NOMO-1 treated with dmso at 0.1 percent for 144 hours (cell line): ENCODE data around the gene CAMSAP1.

ENCODE experiments used
- DNase-seq: peaks from one replicate; lab custom pipeline; 2025; ENCODE audit not compliant: unreplicated experiment; lab: John Stamatoyannopoulos, UW

Gene CAMSAP1

DNA sequence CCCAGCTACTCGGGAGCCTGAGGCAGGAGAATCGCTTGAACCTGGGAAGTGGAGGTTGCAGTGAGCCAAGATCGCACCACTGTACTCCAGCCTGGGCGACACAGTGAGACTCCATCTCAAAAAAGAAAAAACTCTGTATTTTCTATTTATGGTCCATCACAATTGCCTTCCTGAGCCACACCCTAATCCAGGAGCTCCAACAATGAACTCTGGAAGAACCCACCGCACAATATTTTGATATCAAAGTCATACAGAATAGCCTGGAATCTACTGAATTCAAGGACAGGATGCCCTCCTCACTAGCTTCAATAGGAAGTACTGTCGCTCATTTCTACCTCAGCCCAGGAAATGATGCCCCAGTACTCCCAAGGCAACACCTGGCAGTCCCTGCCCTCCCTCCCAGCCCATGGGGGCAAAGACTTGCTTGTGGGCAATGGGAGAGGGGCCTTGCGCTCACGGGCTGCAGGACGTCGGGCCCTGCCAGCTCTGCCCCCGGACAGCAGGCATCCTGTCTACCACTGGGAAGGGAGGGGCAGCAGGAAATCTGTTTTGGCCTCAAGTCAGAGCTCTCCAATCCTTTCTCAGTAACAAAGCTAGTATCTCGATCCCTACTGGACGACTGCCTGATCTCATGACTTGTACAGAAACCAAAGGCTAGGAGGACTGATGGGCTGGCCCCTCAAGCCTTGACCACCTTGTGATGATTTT, 34.1 kb upstream of the CAMSAP1 start:
- DNase-seq = no peak

DNA sequence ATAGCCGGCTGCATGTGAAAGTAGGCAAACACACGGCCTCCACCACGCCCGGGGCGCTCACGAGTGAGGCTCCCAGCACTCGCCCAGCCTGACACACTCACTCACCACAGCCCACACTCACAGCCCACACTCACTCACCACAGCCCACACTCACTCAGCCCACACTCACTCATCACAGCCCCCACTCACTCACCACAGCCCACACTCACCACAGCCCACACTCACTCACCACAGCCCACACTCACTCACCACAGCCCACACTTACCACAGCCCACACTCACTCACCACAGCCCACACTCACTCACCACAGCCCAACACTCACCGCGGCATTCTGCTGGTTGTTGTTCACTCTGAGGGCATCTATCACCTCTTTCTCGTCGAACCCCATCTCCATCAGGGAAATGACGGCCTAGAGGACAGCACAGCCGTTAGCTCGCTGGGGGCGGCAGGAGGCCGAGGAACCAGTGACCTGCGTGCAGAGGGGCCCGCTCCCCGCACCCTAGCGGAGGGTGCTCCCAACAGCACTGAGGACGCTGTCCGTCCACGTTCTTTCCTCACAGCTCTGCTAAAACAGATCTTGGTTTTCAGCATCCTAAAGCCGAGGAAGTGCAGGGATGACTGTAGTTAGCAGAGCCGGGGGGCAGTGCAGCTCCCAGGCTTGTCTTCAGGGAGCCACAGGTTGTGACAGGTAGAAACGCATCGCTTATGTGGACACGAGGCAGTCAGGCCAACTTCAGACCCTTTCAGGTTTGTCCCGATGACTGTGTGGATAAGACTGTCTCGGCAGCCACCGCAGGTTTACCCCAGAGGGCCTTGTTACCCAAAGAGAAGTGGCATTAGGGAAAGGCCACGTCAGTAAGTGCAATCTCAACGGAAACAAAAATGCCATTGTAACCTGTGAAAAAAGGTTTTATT, 32.3 kb upstream of the CAMSAP1 start:
- no peak for DNase-seq

DNA sequence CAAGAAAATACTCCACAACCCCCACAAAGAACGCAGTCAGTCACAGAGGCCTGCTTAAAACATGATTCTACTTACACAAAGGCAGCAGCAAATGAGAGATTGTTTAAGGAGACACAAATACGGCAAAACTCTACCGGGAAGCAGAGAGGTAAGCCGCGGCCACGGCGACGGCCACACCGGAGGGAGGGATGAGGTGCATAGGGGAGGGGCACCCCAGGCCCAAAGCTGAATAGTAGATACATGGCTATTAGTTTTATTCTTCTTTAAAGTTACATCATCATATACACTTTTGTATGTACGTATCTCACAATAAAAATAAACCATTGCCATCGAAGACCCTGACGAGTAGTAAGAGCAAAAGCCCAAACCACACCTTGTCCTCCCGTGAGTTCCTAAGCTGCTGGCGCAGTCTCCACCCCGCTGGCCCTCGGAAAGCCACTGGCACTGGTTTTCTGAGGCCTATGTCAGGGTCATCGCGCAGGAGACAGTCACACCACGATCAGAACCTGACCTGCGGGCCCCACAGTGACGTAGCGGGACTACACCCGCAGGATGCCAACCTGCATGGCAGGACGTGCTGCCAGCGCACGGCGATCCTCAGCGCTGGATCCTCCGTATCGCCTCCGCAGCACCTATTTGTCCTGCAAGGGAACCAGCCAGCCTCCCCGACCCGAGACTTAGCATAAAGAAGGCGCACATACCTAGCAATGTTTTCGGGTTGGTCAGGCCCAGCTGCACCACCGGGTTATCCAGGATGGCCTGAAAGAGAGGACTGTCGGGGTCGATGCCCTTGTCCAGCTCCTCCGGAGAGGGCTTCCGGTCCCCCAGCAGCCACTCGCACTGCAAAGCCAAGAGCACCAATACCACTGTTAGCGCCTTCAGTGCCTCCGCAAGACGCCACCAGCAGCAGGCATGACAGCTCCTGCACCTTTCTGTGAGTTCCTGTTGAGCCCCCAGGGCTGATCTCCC, 30.5 kb upstream of the CAMSAP1 start:
- no peak for DNase-seq

DNA sequence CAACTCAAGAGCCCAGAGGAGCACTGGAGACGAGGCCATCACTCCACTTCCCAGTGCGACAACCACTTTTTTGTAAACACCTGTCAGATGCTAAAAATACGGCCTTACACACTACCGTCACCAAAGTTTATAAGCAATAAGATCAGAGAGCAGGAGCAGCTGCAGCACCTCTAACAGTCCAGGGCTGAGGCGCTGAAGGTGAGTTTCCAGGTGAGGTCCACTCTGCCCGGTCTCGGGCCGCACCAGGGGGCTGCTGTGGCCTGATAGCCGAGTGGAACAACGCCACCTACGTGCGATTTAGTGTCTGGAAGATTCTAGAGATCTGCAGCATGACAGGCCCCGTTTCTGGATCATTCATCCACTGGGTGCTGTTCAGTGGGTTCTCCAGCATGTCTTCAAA, 25.8 kb upstream of the CAMSAP1 start:
- DNase-seq = no peak

DNA sequence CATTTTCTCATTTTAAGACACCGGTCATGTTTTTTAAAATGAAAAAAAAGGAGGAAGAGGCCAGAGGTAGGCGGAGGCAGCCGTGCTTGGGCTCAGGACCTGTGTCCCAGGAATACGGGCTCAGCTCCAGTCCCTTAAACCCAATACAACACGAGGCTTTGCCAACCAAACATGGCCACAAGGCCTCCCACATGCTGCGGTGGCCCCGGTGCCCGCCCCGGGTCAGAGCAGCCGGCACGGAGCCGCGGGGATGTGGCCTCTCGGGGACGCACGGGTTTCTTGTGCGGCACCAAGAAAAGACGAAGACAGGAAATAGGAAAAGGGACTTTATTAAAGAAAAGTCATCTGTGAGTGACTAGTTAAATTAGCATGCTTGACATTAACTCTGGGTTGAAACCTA, 25.3 kb upstream of the CAMSAP1 start:
- DNase-seq = no peak

DNA sequence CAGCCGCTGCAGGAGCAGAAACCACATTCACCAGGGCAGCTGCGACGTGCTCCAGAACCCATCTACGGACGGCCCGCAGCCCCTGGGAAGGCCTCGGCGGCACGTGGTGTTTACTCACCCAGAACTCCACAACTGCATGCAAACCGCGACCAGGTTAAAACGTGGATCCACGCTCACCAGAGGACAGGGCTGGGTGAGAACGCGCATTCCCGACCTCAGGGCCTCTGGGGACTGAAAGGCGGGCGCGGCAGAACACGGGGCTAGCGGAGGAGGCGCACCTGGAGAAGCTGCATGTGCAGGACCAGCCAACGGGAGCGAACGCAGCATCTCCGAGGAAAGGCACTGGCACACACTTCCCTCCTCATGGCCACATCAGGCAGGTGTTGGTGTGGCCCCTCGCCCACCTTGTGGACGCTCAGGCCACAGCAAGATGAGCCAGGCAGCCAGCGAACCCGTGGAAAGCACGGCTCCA, 24.0 kb upstream of the CAMSAP1 start:
- DNase-seq = no peak

DNA sequence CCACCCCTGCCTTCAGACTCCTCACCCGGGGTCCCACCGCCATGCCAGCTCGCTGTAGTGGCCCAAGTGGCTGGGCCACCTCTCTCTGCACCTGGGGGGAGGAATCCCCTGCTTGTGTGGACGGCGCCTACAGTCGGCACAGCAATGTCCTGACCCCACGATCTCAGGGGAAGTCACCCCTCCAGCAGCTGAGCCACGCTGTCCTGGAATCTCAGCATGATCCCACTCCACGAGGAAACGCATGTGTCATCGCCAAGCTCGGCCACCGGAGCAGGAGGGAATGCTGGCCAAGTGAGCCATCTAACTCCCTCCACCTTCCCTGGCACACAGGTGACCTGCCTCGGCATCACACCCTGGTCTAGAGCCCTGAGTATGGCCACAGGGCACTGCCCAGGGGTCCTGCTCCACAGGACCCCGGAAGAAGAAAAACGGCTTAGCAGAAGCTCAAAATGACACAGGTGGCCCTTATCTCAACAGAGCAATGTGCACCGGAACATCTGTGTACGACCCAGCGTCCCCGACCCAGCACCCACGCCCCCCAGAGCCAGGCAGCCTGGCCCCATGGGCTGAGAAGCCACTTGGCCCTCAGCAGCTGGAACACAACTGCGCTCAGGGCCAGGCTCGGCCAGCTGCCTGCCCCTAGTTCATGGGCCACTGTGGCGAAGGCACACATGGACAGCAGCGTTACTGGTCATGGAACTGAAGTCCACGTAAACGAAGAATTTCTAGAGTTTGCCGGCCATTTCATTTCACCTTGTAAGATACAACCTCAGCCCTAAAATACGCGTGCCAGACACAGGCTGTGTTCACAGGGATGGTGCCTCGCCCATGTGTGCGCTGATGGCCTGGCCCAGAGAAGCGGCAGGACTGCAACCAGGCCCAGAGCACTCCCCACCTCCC, 23.4 kb upstream of the CAMSAP1 start:
- DNase-seq = no peak

DNA sequence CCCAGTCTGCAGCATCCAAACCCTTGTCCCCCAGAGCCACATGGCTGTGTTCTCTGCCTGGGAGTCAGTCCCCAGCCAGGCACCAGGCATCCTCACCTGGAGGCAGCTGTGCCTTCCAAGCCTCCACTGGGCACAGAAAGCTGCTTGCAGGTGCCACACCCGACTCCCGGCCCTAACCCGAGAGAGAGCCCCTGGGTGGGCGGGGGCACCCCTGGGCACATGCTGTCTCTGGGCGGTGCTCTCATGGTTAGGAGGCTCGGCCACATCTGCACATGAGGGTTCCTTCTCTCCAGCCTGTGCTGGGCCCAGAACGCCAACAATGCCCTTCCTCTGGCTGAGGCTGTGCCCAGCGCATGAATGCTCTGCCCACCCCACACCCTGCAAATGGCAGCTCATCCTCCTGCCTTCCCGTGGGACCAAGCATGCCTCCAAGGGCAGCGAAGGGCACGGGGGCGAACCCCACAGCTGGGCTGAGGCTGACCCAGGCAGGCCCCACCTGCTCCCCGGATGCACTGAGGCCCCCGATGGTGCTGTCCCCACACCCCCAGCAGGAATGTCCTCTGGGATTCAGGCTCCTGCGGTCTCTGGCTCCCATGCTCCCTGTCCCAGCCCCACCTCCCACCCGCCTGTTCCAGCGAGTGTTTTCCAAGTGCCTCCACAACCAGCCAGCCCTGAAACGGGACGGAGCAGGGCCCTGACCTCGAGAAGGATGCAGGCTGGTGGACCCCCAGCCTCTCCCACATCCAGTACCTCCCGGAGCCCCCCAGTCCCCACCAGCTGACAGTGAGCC, 22.5 kb upstream of the CAMSAP1 start:
- no peak for DNase-seq

DNA sequence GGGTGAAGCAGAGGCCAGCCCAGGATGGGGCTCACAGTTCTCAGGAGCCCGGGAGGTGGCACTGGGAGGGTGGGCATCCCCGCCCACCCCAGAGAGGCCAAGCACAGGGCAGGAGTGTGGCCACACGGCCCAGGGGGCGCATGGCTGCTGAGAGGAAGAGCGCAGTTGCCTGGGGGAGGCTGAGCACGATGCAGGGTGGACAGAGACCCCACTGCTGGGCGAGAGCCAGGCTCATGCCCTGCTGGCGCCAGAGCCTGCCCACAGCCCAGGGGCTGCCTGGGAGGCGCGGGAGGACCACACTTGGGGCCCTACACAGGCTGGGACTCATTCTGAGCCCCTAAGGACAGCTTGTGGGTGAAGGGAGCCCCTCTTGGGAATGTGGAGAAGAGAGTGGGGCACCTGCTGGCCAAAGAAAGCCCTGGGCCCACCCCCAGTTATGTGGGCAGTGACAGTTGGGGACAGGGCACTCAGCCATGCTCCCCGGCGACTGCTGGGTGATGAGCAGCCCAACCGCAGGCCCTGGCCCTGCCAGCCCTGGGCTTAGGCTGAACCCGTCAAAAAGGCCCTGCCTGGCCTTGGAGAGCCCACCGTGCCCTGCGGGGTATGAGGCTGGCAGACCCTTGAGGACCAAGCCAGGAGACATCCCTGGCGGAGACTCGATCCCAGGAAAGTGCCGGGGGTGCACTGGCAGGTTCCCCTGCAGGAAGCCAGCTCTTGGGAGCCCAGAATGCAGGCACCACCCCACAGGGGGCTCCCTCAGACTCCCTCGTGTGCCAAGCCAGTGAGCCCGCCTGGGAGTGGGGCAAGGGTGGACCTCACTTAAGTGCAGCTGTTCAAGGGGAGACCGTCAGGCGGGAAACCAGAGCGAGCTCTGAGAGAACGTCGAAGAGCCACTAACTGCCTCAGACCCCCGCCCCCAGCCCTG, 21.6 kb upstream of the CAMSAP1 start:
- DNase-seq = no peak

DNA sequence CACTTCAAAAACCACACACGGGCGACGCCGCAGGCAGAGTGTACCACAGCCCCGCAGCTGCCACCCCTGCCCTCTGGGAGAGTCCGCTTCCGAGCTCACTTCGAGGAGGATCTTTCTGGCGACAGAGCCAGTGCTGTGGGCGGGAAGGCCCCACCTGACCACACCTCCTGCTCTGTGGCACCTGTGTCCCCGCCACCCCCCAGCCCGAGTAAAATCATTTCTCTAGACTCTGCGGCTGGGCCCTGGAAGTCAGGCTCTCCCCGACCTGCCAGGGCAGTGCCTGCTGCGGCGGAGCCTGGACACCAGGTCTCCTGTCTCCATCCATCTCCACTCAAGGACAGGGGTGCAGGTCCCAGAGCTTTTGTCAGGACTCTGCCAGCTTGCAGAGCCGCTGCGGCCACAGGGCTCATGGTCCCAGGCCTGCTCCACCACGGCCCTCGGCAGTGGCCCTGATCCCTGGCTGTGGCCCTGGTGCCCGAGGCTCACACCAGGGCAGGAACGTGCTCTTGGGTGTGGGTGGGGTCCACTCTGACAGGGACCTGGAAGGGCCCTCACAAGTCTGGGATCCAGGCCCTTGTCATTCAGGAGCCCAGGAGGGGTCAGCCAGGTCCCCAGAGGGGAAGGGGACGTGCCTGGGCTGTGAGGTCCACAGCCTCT, 20.9 kb upstream of the CAMSAP1 start:
- DNase-seq = no peak

DNA sequence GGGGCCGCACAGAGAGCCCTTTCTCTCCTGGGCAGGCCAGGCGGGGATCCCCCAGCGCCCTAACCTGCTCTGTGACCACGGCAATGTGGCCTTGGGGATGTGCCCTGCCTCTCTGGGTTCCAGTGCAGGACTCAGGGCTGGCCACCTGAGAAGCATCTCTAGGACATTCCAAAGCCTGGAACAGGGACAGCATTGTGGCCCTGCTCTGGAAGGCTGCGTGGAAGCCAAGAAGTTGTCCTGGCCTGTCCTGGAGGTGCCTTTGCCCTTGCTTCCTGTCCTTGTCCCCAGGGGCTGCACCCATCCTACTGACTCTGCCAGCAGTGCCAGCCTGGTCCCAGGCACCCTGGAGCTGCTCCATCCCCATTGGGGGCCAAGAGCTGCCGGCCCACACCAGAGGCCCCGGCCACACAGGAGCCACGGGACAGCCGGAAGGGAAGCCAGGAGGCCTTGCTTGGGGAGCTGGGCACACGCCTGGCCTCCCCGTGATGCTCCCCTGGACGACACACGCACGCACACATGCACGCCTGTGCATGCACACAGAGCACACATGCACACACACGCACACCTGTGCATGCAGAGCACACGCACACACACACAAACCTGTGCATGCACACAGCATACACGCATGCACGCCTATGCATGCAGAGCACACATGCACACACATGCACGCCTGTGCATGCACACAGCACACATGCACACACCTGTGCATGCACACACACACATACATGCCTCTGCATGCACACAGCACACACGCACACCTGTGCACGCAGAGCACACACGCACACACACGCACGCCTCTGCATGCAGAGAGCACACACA, 20.1 kb upstream of the CAMSAP1 start:
- DNase-seq = no peak

DNA sequence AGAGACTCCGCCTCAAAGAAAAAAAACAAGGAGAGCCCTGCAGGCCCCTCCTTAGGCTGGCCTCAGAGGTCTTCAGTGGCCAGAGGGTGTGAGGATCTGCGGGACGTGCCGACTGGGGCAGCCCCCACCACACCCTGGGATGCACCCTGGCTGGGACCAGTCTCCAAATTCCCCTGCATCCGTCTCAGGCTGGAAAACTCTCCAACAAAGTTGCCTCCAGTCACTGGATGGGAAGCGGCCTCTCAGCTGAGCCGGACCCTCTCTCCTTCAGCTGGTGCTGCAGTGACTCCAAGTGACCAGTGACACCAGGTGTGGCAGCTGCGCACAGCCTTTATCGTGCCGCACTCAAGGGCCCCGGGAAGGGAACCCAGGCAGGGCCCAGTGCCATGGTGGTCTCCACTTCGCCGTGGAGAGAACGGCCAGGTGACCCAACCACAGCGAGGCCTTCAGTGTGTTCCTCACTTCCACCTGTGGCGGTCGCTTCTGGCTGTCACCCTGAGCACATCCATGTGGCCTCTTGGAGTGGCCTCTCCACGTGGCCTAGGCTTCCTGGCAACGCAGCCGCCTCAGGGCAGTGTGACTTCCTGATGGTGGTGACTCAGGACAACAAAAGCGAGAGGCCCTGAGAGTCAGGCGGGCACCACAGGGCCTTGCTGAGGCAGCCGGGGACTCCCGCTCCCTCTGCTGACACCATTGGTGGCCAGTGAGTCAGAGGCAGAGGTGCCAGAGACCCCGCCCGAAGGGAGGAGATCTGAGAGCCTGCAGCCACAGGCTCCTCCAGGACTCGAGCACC, 19.3 kb upstream of the CAMSAP1 start:
- peak; percentile 75 for DNase-seq

DNA sequence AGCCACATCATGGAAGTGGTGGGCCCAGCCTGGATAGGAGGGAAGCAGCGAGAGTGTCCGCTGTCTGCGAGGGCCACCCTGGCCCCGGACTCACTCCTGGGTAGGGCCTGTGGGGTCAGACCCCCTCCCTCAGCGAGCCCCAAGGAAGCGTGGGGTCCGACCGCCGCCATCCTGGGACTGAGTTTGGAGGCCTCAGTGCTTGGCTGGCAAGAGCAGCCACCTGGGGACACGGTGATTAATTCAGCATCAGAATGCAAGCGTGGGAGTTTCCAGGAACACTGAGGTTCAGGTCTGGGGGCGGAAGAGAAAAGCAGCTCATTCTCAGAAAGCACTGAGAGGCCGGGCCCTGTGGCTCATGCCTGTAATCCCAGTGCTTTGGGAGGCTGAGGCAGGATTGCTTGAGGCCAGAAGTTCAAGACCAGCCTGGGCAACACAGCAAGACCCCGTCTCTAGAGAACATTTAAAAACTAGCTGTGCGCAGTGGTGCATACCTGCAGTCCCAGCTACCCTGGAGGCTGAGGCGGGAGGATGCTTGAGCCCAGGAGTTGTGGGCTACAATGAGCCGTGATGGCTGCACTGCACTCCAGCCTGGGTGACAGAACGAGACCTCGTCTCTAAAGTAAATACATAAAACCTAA, 18.3 kb upstream of the CAMSAP1 start:
- no peak for DNase-seq

DNA sequence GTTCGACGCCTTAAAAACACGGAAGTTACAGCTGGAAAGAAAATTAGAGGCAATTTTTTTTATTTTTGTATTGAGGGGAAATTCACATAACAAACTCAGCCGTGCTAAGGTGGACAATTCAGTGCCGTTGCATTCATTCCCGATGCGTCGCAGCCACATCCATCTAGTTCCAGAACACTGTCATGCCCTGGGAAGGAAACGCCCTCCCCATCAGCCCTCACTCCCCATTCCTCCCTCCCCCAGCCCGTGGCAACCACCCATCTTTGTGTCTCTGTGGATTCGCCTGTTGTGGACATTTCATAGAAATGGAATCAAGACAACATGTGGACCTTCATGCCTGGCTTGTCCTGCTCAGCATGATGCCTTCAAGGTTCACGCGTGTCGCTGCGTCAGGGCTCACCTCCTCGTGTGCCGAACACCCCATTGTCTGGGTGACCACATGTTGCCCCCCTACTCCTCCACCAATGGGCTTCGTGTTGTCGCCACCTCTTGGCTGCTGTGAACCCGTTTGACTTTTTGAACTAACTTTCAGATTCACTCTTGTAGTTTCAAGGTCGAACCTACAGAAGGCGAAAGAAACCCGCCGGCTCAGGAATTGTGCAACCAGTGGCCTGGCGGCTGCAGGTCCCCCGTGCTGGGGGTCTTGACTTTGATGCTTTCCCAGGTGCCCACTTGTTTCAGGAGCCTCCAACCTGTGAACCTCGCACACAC, 17.4 kb upstream of the CAMSAP1 start:
- no peak for DNase-seq

DNA sequence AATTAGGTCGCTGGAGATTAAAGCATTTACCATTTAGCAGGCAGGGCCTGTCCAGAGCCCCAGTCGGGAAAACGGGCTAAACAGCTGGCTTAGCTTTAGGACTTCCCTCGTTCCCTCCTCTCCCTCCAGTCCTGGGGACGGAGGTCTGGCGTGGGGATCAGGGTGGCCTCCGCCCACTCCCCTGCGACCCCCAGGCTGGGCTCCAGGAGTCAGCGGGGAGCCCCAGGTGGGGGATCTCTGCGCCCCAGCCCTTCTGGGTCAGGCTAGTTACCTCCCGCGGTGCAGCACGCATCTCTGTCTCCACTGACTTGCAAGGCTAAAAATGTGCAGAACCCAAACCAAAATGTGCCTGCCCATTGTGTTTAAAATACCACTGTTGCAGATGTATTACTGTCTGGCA, 16.2 kb upstream of the CAMSAP1 start:
- no peak for DNase-seq
